ENCODE data around the gene PRR5L.

DNA sequence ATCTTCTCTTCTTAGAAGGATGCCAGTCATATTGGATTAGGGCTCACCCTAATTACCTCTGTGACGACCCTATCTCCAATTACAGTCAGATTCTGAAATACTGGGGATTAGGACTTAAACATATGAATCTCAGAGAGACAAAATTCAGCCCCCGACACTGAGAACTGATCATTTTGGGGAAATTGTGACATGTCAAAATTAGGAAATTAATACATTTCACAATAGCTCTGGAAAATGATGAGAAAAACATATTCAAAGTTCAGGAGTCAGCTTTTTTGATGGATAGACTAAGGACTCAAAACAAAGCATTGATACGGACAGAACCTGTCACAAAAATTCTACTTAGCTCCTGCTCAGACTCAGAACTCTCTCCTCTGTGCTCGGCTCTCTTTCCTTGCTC lies 47.7 kb upstream of the PRR5L start:
- TF ChIP-seq DNMT1 (IDR thresholded peaks at IDR 0.05): no peak
- TF ChIP-seq, protein P1, sequence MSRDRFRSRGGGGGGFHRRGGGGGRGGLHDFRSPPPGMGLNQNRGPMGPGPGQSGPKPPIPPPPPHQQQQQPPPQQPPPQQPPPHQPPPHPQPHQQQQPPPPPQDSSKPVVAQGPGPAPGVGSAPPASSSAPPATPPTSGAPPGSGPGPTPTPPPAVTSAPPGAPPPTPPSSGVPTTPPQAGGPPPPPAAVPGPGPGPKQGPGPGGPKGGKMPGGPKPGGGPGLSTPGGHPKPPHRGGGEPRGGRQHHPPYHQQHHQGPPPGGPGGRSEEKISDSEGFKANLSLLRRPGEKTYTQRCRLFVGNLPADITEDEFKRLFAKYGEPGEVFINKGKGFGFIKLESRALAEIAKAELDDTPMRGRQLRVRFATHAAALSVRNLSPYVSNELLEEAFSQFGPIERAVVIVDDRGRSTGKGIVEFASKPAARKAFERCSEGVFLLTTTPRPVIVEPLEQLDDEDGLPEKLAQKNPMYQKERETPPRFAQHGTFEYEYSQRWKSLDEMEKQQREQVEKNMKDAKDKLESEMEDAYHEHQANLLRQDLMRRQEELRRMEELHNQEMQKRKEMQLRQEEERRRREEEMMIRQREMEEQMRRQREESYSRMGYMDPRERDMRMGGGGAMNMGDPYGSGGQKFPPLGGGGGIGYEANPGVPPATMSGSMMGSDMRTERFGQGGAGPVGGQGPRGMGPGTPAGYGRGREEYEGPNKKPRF (IDR thresholded peaks at IDR 0.05; ENCODE audit: low read depth, low read length): no peak

Measured in K562 (cell line).